Measurements from ENCODE around the gene LBH.

The LBH gene

GRCh38 chr2:30217644-30218337, 13.5 kb upstream of the LBH start:
- no peaks in the 10 kb centered on the region for H3K9me3 ChIP-seq (ENCODE audit: insufficient read depth, low read depth, low read length)
- H3K36me3 ChIP-seq (ENCODE audit: insufficient read depth, low read length), result no peaks in the 10 kb centered on the region
- WGBS, result 60% methylated on average over 11 of the region's 11 CpGs
- H3K9ac ChIP-seq (ENCODE audit: low read depth, low read length), result no peak overlapping the region
- H3K4me3 ChIP-seq (ENCODE audit: low read length), result no peak overlapping the region
- no peaks in the 10 kb centered on the region for H3K27me3 ChIP-seq (ENCODE audit: insufficient read depth, low read length)
- peaks cover 17% of the 10 kb centered on the region; the same call in 1 of the 2 replicates for H3K4me1 ChIP-seq (ENCODE audit: insufficient read depth, low read length)
- H3K27ac ChIP-seq (ENCODE audit: low read depth, low read length), result no peak overlapping the region

- no peak overlapping the region for H3K4me3 ChIP-seq (ENCODE audit: low read length)
- WGBS, result 91% methylated on average over 5 of the region's 6 CpGs
- no peaks in the 10 kb centered on the region for H3K9me3 ChIP-seq (ENCODE audit: insufficient read depth, low read depth, low read length)
- peaks cover 17% of the 10 kb centered on the region; the same call in 1 of the 2 replicates for H3K4me1 ChIP-seq (ENCODE audit: insufficient read depth, low read length)
- no peaks in the 10 kb centered on the region for H3K36me3 ChIP-seq (ENCODE audit: insufficient read depth, low read length)
- no peaks in the 10 kb centered on the region for H3K27me3 ChIP-seq (ENCODE audit: insufficient read depth, low read length)
- H3K27ac ChIP-seq (ENCODE audit: low read depth, low read length), result no peak overlapping the region
- no peak overlapping the region for H3K9ac ChIP-seq (ENCODE audit: low read depth, low read length)
Observed at GRCh38 chr2:30218338-30218713, 13.0 kb upstream of the LBH start.

- 73% methylated on average over 4 of the region's 4 CpGs for WGBS
Observed at GRCh38 chr2:30218814-30219213, 12.5 kb upstream of the LBH start.

GRCh38 chr2:30219886-30220875, 11.2 kb upstream of the LBH start:
- Histone ChIP-seq H3K36me3 (ENCODE audit: insufficient read depth, low read length) (no peaks in the 10 kb centered on the region), H3K27me3 (ENCODE audit: insufficient read depth, low read length) (0 out of 2 replicates have a peak, but pooled peaks cover 3% of the 10 kb centered on the region), H3K4me3 (ENCODE audit: low read length) (no peak overlapping the region), H3K4me1 (ENCODE audit: insufficient read depth, low read length) (peaks cover 17% of the 10 kb centered on the region; the same call in 1 of the 2 replicates), H3K27ac (ENCODE audit: low read depth, low read length) (no peak overlapping the region), H3K9ac (ENCODE audit: low read depth, low read length) (no peak overlapping the region), H3K9me3 (ENCODE audit: insufficient read depth, low read depth, low read length) (no peaks in the 10 kb centered on the region)
- WGBS, result 92% methylated on average over 13 of the region's 13 CpGs

More at GRCh38 chr2:30218814-30219213, 12.5 kb upstream of the LBH start:
- H3K27me3 ChIP-seq (ENCODE audit: insufficient read depth, low read length), result no peaks in the 10 kb centered on the region
- H3K9ac ChIP-seq (ENCODE audit: low read depth, low read length), result no peak overlapping the region
- H3K4me3 ChIP-seq (ENCODE audit: low read length), result no peak overlapping the region
- no peaks in the 10 kb centered on the region for H3K36me3 ChIP-seq (ENCODE audit: insufficient read depth, low read length)
- H3K27ac ChIP-seq (ENCODE audit: low read depth, low read length), result no peak overlapping the region
- no peaks in the 10 kb centered on the region for H3K9me3 ChIP-seq (ENCODE audit: insufficient read depth, low read depth, low read length)
- H3K4me1 ChIP-seq (ENCODE audit: insufficient read depth, low read length), result peaks cover 17% of the 10 kb centered on the region; the same call in 1 of the 2 replicates

GRCh38 chr2:30221531-30221930, 9.8 kb upstream of the LBH start:
- WGBS, result 95% methylated on average over 6 of the region's 6 CpGs
- H3K9ac ChIP-seq (ENCODE audit: low read depth, low read length), result no peak overlapping the region
- no peak overlapping the region for H3K4me3 ChIP-seq (ENCODE audit: low read length)
- peaks cover 21% of the 10 kb centered on the region for H3K4me1 ChIP-seq (ENCODE audit: insufficient read depth, low read length)
- no peaks in the 10 kb centered on the region for H3K36me3 ChIP-seq (ENCODE audit: insufficient read depth, low read length)
- H3K27me3 ChIP-seq (ENCODE audit: insufficient read depth, low read length), result 0 out of 2 replicates have a peak, but pooled peaks cover 3% of the 10 kb centered on the region
- H3K9me3 ChIP-seq (ENCODE audit: insufficient read depth, low read depth, low read length), result no peaks in the 10 kb centered on the region
- H3K27ac ChIP-seq (ENCODE audit: low read depth, low read length), result no peak overlapping the region

- WGBS, result 100% methylated on average over 2 of the region's 2 CpGs
- H3K9me3 ChIP-seq (ENCODE audit: insufficient read depth, low read depth, low read length), result no peaks in the 10 kb centered on the region
- H3K9ac ChIP-seq (ENCODE audit: low read depth, low read length), result no peak overlapping the region
- H3K4me3 ChIP-seq (ENCODE audit: low read length), result no peak overlapping the region
- 0 out of 2 replicates have a peak, but pooled peaks cover 3% of the 10 kb centered on the region for H3K27me3 ChIP-seq (ENCODE audit: insufficient read depth, low read length)
- H3K4me1 ChIP-seq (ENCODE audit: insufficient read depth, low read length), result peaks cover 18% of the 10 kb centered on the region
- no peak overlapping the region for H3K27ac ChIP-seq (ENCODE audit: low read depth, low read length)
- H3K36me3 ChIP-seq (ENCODE audit: insufficient read depth, low read length), result no peaks in the 10 kb centered on the region
Observed at GRCh38 chr2:30222031-30222430, 9.3 kb upstream of the LBH start.

GRCh38 chr2:30222636-30223360, 8.5 kb upstream of the LBH start:
- Histone ChIP-seq H3K9me3 (ENCODE audit: insufficient read depth, low read depth, low read length) (no peaks in the 10 kb centered on the region), H3K4me1 (ENCODE audit: insufficient read depth, low read length) (peaks cover 12% of the 10 kb centered on the region), H3K9ac (ENCODE audit: low read depth, low read length) (no peak overlapping the region), H3K27ac (ENCODE audit: low read depth, low read length) (no peak overlapping the region), H3K4me3 (ENCODE audit: low read length) (no peak overlapping the region), H3K36me3 (ENCODE audit: insufficient read depth, low read length) (no peaks in the 10 kb centered on the region), H3K27me3 (ENCODE audit: insufficient read depth, low read length) (0 out of 2 replicates have a peak, but pooled peaks cover 3% of the 10 kb centered on the region)
- WGBS, result 88% methylated on average over 5 of the region's 5 CpGs

GRCh38 chr2:30223413-30223874, 7.9 kb upstream of the LBH start:
- Histone ChIP-seq H3K27me3 (ENCODE audit: insufficient read depth, low read length) (0 out of 2 replicates have a peak, but pooled peaks cover 6% of the 10 kb centered on the region), H3K4me3 (ENCODE audit: low read length) (no peak overlapping the region), H3K9me3 (ENCODE audit: insufficient read depth, low read depth, low read length) (no peaks in the 10 kb centered on the region), H3K9ac (ENCODE audit: low read depth, low read length) (no peak overlapping the region), H3K27ac (ENCODE audit: low read depth, low read length) (no peak overlapping the region), H3K4me1 (ENCODE audit: insufficient read depth, low read length) (peaks cover 6% of the 10 kb centered on the region), H3K36me3 (ENCODE audit: insufficient read depth, low read length) (no peaks in the 10 kb centered on the region)
- WGBS, result 91% methylated on average over 3 of the region's 3 CpGs

GRCh38 chr2:30224151-30224550, 7.2 kb upstream of the LBH start:
- Histone ChIP-seq H3K36me3 (ENCODE audit: insufficient read depth, low read length) (no peaks in the 10 kb centered on the region), H3K27me3 (ENCODE audit: insufficient read depth, low read length) (0 out of 2 replicates have a peak, but pooled peaks cover 6% of the 10 kb centered on the region), H3K4me1 (ENCODE audit: insufficient read depth, low read length) (peaks cover 4% of the 10 kb centered on the region), H3K9ac (ENCODE audit: low read depth, low read length) (no peak overlapping the region), H3K27ac (ENCODE audit: low read depth, low read length) (no peak overlapping the region), H3K9me3 (ENCODE audit: insufficient read depth, low read depth, low read length) (no peaks in the 10 kb centered on the region), H3K4me3 (ENCODE audit: low read length) (no peak overlapping the region)

GRCh38 chr2:30225131-30225762, 6.1 kb upstream of the LBH start:
- H3K9ac ChIP-seq (ENCODE audit: low read depth, low read length), result no peak overlapping the region
- H3K4me3 ChIP-seq (ENCODE audit: low read length), result no peak overlapping the region
- peaks cover 4% of the 10 kb centered on the region for H3K4me1 ChIP-seq (ENCODE audit: insufficient read depth, low read length)
- no peaks in the 10 kb centered on the region for H3K9me3 ChIP-seq (ENCODE audit: insufficient read depth, low read depth, low read length)
- 77% methylated on average over 7 of the region's 8 CpGs for WGBS
- peaks cover 17% of the 10 kb centered on the region for H3K27me3 ChIP-seq (ENCODE audit: insufficient read depth, low read length)
- no peaks in the 10 kb centered on the region for H3K36me3 ChIP-seq (ENCODE audit: insufficient read depth, low read length)
- no peak overlapping the region for H3K27ac ChIP-seq (ENCODE audit: low read depth, low read length)

Measured in HUES64 (cell line).